Nephron progenitor cell (in vitro differentiated cells): ENCODE data around the gene TCOF1.

Source experiments
- DNase-seq: peaks from one replicate; pipeline ENCODE4 v3.0.0; 2021
- H3K27ac Mint-ChIP-seq: 2 replicates; pipeline ENCODE4 v1.8.0; 2021; ENCODE audit warnings: mild to moderate bottlenecking, moderate library complexity, mixed read lengths
- H3K27me3 Mint-ChIP-seq: 2 replicates; pipeline ENCODE4 v1.8.0; 2021; ENCODE audit warnings: mild to moderate bottlenecking, low read depth, mixed read lengths; ENCODE audit not compliant: poor library complexity
- H3K36me3 Mint-ChIP-seq: 2 replicates; pipeline ENCODE4 v1.8.0; 2021; ENCODE audit warnings: low read depth, mixed read lengths
- H3K4me1 Mint-ChIP-seq: 2 replicates; pipeline ENCODE4 v1.8.0; 2021; ENCODE audit warnings: mixed read lengths
- H3K4me3 Mint-ChIP-seq: 2 replicates; pipeline ENCODE4 v1.8.0; 2021; ENCODE audit warnings: mild to moderate bottlenecking, moderate library complexity, mixed read lengths
- H3K9me3 Mint-ChIP-seq: 2 replicates; pipeline ENCODE4 v1.8.0; 2021; ENCODE audit warnings: mild to moderate bottlenecking, moderate library complexity, mixed read lengths
- CTCF ChIP-seq: fragments of 200-600 bp; sonication (generic); IDR thresholded peaks from 2 replicates; pipeline ENCODE4 v1.5.0; 2021; ENCODE audit warnings: antibody characterized with exemption

The TCOF1 gene

GRCh38 chr5:150311015-150311692, 46.3 kb upstream of the TCOF1 start:
- H3K4me1 Mint-ChIP-seq: peaks cover 79% of the 10 kb centered on the region
- H3K9me3 Mint-ChIP-seq: no peaks in the 10 kb centered on the region
- no peak overlapping the region for H3K4me3 Mint-ChIP-seq
- H3K27ac Mint-ChIP-seq: no peak overlapping the region
- no peak for TF ChIP-seq CTCF
- H3K27me3 Mint-ChIP-seq: peaks cover 6% of the 10 kb centered on the region
- no peaks in the 10 kb centered on the region for H3K36me3 Mint-ChIP-seq
- no peak for DNase-seq

GRCh38 chr5:150312518-150312917, 45.0 kb upstream of the TCOF1 start:
- Mint-ChIP-seq H3K36me3 (no peaks in the 10 kb centered on the region), H3K9me3 (no peaks in the 10 kb centered on the region), H3K27me3 (peaks cover 6% of the 10 kb centered on the region), H3K27ac (peak overlapping the region; percentile 56), H3K4me3 (no peak overlapping the region), H3K4me1 (peaks cover 79% of the 10 kb centered on the region)
- no peak for TF ChIP-seq CTCF
- DNase-seq: no peak

GRCh38 chr5:150313501-150313900, 44.0 kb upstream of the TCOF1 start:
- Mint-ChIP-seq H3K9me3 (no peaks in the 10 kb centered on the region), H3K27me3 (peaks cover 6% of the 10 kb centered on the region), H3K4me1 (peaks cover 79% of the 10 kb centered on the region), H3K27ac (no peak overlapping the region), H3K36me3 (no peaks in the 10 kb centered on the region), H3K4me3 (no peak overlapping the region)
- no peak for TF ChIP-seq CTCF
- no peak for DNase-seq

GRCh38 chr5:150313921-150314716, 43.4 kb upstream of the TCOF1 start:
- no peak overlapping the region for H3K27ac Mint-ChIP-seq
- DNase-seq: no peak
- peaks cover 79% of the 10 kb centered on the region for H3K4me1 Mint-ChIP-seq
- H3K4me3 Mint-ChIP-seq: no peak overlapping the region
- no peaks in the 10 kb centered on the region for H3K36me3 Mint-ChIP-seq
- H3K27me3 Mint-ChIP-seq: peaks cover 6% of the 10 kb centered on the region
- no peaks in the 10 kb centered on the region for H3K9me3 Mint-ChIP-seq
- TF ChIP-seq CTCF: no peak

- no peak for DNase-seq
- H3K4me3 Mint-ChIP-seq: no peak overlapping the region
Observed at GRCh38 chr5:150315245-150315644, 42.3 kb upstream of the TCOF1 start.

More at GRCh38 chr5:150315245-150315644, 42.3 kb upstream of the TCOF1 start:
- Mint-ChIP-seq H3K27ac (no peak overlapping the region), H3K9me3 (no peaks in the 10 kb centered on the region), H3K27me3 (peaks cover 6% of the 10 kb centered on the region), H3K4me1 (peaks cover 79% of the 10 kb centered on the region), H3K36me3 (no peaks in the 10 kb centered on the region)
- no peak for TF ChIP-seq CTCF
